SK-N-MC (cell line): ENCODE data around the gene LHX2.
"Not testable (repeated sequence)": the region's sequence is repeated elsewhere in the genome, so short reads cannot be mapped to it uniquely, and the experiment has no call there.

Source experiments
- DNase-seq: peaks from one replicate; pipeline ENCODE4 v3.0.0-alpha.2; 2011; ENCODE audit warnings: low read depth, low spot score
- H3K27ac ChIP-seq: fragments of 200-600 bp; sonication (generic); 2 replicates; pipeline ENCODE4 v1.5.1; 2016; ENCODE audit warnings: mixed run types
- H3K36me3 ChIP-seq: fragments of 200-600 bp; sonication (generic); 2 replicates; pipeline ENCODE4 v1.6.1; 2017; ENCODE audit warnings: antibody characterized with exemption, low read length, mixed read lengths; ENCODE audit not compliant: insufficient read depth
- H3K4me3 ChIP-seq: fragments of 200-600 bp; sonication (generic); 2 replicates; pipeline ENCODE4 v1.5.1; 2016
- H3K9ac ChIP-seq: fragments of 200-600 bp; sonication (generic); 2 replicates; pipeline ENCODE4 v1.8.0; 2017; ENCODE audit warnings: mixed run types, mixed read lengths; ENCODE audit not compliant: insufficient read length
- H3K9me3 ChIP-seq: fragments of 200-600 bp; sonication (generic); 2 replicates; pipeline ENCODE4 v1.6.1; 2017; ENCODE audit warnings: low read depth, mild to moderate bottlenecking, antibody characterized with exemption, low read length, moderate library complexity, mixed read lengths
- EZH2 ChIP-seq: fragments of 200-600 bp; sonication (generic); IDR thresholded peaks from one replicate; pipeline ENCODE4 v1.6.1; 2017; ENCODE audit warnings: antibody characterized with exemption
- FOXP2 ChIP-seq: optimal IDR thresholded peaks from 2 replicates; pipeline ENCODE3; 2011; ENCODE audit warnings: mild to moderate bottlenecking, moderate library complexity; ENCODE audit not compliant: insufficient read depth; ENCODE audit errors: extremely low read length, control extremely low read depth
- POLR2AphosphoS5 ChIP-seq: IDR thresholded peaks from 2 replicates; pipeline ENCODE4 v1.6.1; 2012; ENCODE audit warnings: mild to moderate bottlenecking, low read depth, low read length, borderline replicate concordance

Gene LHX2

DNA sequence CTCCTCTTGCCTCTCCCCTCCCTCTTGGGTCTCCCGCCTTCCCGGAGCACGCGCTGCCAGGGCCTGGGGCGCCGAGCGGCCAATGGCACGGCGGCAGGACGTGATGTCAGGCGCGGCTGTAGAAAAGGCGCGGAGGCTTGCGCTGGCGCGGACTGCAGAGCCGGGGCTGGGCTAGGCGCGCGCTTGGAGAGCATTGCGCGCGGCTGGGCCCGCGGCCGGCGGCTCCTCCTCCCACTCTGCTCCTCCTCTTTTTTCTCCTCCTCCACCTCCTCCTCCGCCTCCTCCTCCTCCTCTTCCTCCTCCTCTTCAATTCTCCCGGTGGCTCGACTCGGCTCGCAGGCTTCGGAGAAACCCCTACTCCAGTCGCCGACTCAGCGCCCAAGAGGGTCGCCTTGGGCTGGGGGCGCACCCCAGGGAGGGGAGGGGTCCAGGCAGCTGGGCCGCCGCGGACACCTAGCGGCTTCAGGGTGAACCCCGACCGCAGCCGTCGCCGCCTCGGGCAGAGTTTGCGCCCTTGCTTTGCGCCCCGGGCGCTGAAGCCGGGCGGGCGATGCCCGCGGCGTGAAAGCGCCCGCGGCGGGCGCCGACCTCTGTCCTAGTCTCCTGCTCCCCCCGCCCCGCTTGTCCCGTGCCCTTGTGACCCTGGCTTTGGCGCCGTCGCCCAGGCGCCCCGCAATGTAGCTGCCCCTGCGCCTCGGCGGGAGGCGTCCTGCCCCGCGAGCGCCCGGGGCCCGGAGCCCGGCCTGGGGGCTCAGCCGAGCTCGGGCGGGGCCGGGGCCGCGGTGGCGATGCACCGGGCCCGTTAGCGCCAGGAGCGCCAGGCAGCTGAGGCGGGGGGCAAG, at the start of gene LHX2:
Gene LHX2 (plus strand): TSS at position 309 of the 842 bp plus-strand sequence. CDS start 581 bp downstream, outside the sequence.
- no peak within 1 kb of the TSS for H3K9ac ChIP-seq
- TF ChIP-seq EZH2 = no peak
- no peak for TF ChIP-seq FOXP2
- no peak for TF ChIP-seq POLR2AphosphoS5
- H3K36me3 ChIP-seq = no peaks in the 10 kb centered on the region
- no peak within 1 kb of the TSS for H3K27ac ChIP-seq
- no peaks in the 10 kb centered on the region for H3K9me3 ChIP-seq
- H3K4me3 ChIP-seq = no peak within 1 kb of the TSS
- DNase-seq = no peak

DNA sequence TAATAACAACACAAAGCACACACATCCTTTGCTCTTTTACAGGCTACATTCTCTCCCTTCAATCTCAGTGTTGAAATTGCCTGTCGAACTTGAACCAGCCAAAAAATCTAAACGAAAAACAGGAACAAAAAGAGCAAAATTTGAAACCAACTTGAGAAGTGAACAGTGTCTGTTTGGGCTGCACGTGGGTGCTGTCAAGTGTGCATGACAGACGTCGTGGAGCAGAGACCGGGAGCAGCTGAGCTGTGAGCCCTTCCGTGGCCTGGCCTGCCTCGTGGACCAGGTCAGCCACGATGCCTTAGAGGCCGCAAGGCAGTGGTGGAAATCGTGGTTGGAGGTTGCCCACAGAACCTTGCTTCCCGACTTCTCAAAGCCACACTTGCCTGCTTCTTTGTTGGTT, 46.8 kb upstream of the LHX2 start:
- DNase-seq = no peak
- Histone ChIP-seq H3K9ac (no peak overlapping the region), H3K9me3 (no peaks in the 10 kb centered on the region), H3K36me3 (no peaks in the 10 kb centered on the region), H3K27ac (no peak overlapping the region), H3K4me3 (no peak overlapping the region)
- no peak for TF ChIP-seq POLR2AphosphoS5
- no peak for TF ChIP-seq EZH2
- no peak for TF ChIP-seq FOXP2

- no peak for DNase-seq
- TF ChIP-seq FOXP2 (no peak), EZH2 (no peak), POLR2AphosphoS5 (no peak)
- H3K27ac ChIP-seq = no peak overlapping the region
These were observed 45.5 kb upstream of the LHX2 start for GRCh38 chr9:123965801-123966686.

GRCh38 chr9:123967323-123967722, 44.2 kb upstream of the LHX2 start:
- no peak for TF ChIP-seq POLR2AphosphoS5
- TF ChIP-seq EZH2 = no peak
- no peak for TF ChIP-seq FOXP2

More at GRCh38 chr9:123965801-123966686, 45.5 kb upstream of the LHX2 start:
- Histone ChIP-seq H3K4me3 (no peak overlapping the region), H3K9ac (no peak overlapping the region), H3K9me3 (no peaks in the 10 kb centered on the region), H3K36me3 (no peaks in the 10 kb centered on the region)

DNA sequence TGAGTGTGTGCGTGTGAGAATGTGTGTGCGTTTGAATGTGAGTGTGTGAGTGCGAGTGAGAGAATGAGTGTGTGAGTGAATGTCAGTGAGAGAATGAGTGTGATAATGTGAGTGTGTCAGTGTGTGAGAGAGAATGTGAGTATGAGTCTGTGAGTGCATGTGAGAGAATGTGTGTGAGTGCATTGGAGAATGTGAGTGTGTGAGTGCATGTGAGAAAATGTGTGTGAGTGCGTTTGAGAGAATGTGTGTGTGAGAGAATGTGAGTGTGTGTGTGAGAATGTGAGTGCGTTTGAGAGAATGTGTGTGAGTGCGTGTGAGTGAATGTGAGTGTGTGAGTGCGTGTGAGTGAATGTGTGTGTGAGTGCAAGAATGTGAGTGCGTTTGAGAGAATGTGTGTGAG, 39.0 kb upstream of the LHX2 start:
- no peak overlapping the region for H3K9ac ChIP-seq
- TF ChIP-seq EZH2 (no peak), POLR2AphosphoS5 (no peak), FOXP2 (no peak)
- DNase-seq = no peak
- H3K36me3 ChIP-seq = no peaks in the 10 kb centered on the region
- no peak overlapping the region for H3K4me3 ChIP-seq
- no peaks in the 10 kb centered on the region for H3K9me3 ChIP-seq
- H3K27ac ChIP-seq = no peak overlapping the region

More at GRCh38 chr9:123967323-123967722, 44.2 kb upstream of the LHX2 start:
- H3K9ac ChIP-seq = no peak overlapping the region
- DNase-seq = no peak
- no peaks in the 10 kb centered on the region for H3K36me3 ChIP-seq
- H3K27ac ChIP-seq = no peak overlapping the region
- H3K4me3 ChIP-seq = no peak overlapping the region
- no peaks in the 10 kb centered on the region for H3K9me3 ChIP-seq

GRCh38 chr9:123973590-123974223, 37.9 kb upstream of the LHX2 start:
- Histone ChIP-seq H3K9me3 (no peaks in the 10 kb centered on the region), H3K36me3 (no peaks in the 10 kb centered on the region), H3K27ac (no peak overlapping the region), H3K4me3 (no peak overlapping the region), H3K9ac (no peak overlapping the region)
- no peak for DNase-seq
- TF ChIP-seq EZH2 (no peak), FOXP2 (no peak), POLR2AphosphoS5 (no peak)

DNA sequence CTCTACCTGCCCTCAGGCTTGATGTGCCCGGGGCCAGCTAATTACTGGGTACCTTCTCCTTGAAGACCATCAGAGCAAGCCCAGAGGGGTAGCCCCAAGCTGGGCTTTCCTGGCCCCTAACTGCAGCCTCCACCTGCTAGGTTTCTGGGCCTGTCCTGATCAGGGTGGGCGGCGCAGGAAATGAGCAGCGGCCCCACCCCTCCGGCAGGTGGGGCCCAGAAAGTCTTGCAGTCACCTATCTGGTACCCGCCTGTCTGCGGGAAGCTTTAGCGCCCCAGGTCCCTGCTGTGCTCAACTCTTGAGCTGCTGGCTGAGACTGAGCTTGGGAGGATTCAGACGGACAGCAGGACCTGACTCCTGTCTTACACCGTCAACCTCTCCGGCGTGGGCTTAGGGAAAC, 37.1 kb upstream of the LHX2 start:
- no peak overlapping the region for H3K4me3 ChIP-seq
- no peaks in the 10 kb centered on the region for H3K9me3 ChIP-seq
- H3K27ac ChIP-seq = no peak overlapping the region
- no peak for TF ChIP-seq POLR2AphosphoS5
- no peak for TF ChIP-seq FOXP2
- TF ChIP-seq EZH2 = no peak
- DNase-seq = no peak
- no peaks in the 10 kb centered on the region for H3K36me3 ChIP-seq
- H3K9ac ChIP-seq = no peak overlapping the region

GRCh38 chr9:123975871-123976270, 35.7 kb upstream of the LHX2 start:
- no peak overlapping the region for H3K9ac ChIP-seq
- no peaks in the 10 kb centered on the region for H3K36me3 ChIP-seq
- DNase-seq = no peak
- TF ChIP-seq FOXP2 (no peak), EZH2 (no peak), POLR2AphosphoS5 (no peak)
- H3K9me3 ChIP-seq = no peaks in the 10 kb centered on the region
- H3K27ac ChIP-seq = no peak overlapping the region
- H3K4me3 ChIP-seq = no peak overlapping the region

- DNase-seq, H3K27ac ChIP-seq, H3K4me3 ChIP-seq, H3K9me3 ChIP-seq, H3K9ac ChIP-seq, H3K36me3 ChIP-seq: not testable (repeated sequence)
These were observed 35.0 kb upstream of the LHX2 start for GRCh38 chr9:123976579-123976978.
